Loucy (cell line): Measurements from ENCODE around the gene NFKBIA.

ENCODE experiments used
- CTCF ChIP-seq: fragments of 200-600 bp; sonication (generic); conservative IDR thresholded peaks from 2 replicates; pipeline ENCODE4 v1.5.1; 2014; ENCODE audit warnings: mild to moderate bottlenecking, antibody characterized with exemption, low read length
- EZH2phosphoT487 ChIP-seq: fragments of 200-600 bp; IDR thresholded peaks from 2 replicates; pipeline ENCODE4 v1.6.1; 2018; ENCODE audit warnings: antibody characterized with exemption, mild to moderate bottlenecking, moderate library complexity, borderline replicate concordance

GRCh38 chr14:35366521-35366976 lies 38.0 kb downstream of the NFKBIA start:
- no peak for TF ChIP-seq CTCF
- no peak for TF ChIP-seq EZH2phosphoT487
